ENCODE data around the gene CCDC110. TPM values are rescaled to one million over a fixed set of nuclear protein-coding genes. Genes with fewer than 3 reads are reported as not detected.

CCDC110 gene
- total and polyA plus RNA-seq, 2 experiments from 2014 or later, result 0.13 to 0.22 TPM

- Histone ChIP-seq H2AFZ (peak within 1 kb of the TSS; percentile 98), H3K27me3 (replicated peaks; ENCODE audit: insufficient read depth) (no peaks in the 10 kb centered on the region), H3K4me1 (ENCODE audit: insufficient read depth) (peaks cover 22% of the 10 kb centered on the region), H3K36me3 (ENCODE audit: low read depth) (no peaks in the 10 kb centered on the region), H4K20me1 (ENCODE audit: insufficient read depth) (no peaks in the 10 kb centered on the region; the same call in 1 of the 2 replicates), H3K9me2 (ENCODE audit: insufficient read depth) (no peaks in the 10 kb centered on the region), H3K9ac (peak within 1 kb of the TSS; percentile 94), H3K27ac (peak within 1 kb of the TSS; percentile 91), H3K4me2 (ENCODE audit: unreplicated experiment) (peak within 1 kb of the TSS; percentile 97), H3K9me3 (ENCODE audit: low read depth) (no peaks in the 10 kb centered on the region), H3K79me2 (ENCODE audit: insufficient read depth) (peaks cover 26% of the 10 kb centered on the region), H3K4me3 (peak within 1 kb of the TSS; percentile 91), H3F3A (ENCODE audit: insufficient read depth) (peaks cover 16% of the 10 kb centered on the region)
- in situ Hi-C loops (cut with MboI), result no loop called here
- 1% methylated on average over 36 to 66 of the region's 66 CpGs for WGBS, 2 experiments (ENCODE audit: low coverage in 1 of 2, low lambda C conversion rate in 2 of 2, missing lambda C conversion rate in 2 of 2)
- TF ChIP-seq EZH2phosphoT487 (IDR thresholded peaks at IDR 0.05; ENCODE audit: insufficient read depth, low read depth), result no peak
- TF ChIP-seq EZH2 (IDR thresholded peaks at IDR 0.05; ENCODE audit: insufficient read depth, poor library complexity, severe bottlenecking), result no peak
- peak; percentile 95 for DNase-seq
Measured at GRCh38 chr4:185425647-185426352, 45.7 kb downstream of the CCDC110 start, which contains the start of gene UFSP2. UFSP2 (minus strand) TSS chr4:185425964; CDS start chr4:185425868, 96 bp downstream.

- Histone ChIP-seq H3K36me3 (ENCODE audit: low read depth) (no peaks in the 10 kb centered on the region), H3K27me3 (replicated peaks; ENCODE audit: insufficient read depth) (no peaks in the 10 kb centered on the region), H3K79me2 (ENCODE audit: insufficient read depth) (peaks cover 26% of the 10 kb centered on the region), H3F3A (ENCODE audit: insufficient read depth) (peaks cover 16% of the 10 kb centered on the region), H3K4me1 (ENCODE audit: insufficient read depth) (peaks cover 22% of the 10 kb centered on the region), H2AFZ (peak overlapping the region; percentile 98), H4K20me1 (ENCODE audit: insufficient read depth) (no peaks in the 10 kb centered on the region; the same call in 1 of the 2 replicates), H3K4me3 (peak overlapping the region; percentile 91), H3K9me2 (ENCODE audit: insufficient read depth) (no peaks in the 10 kb centered on the region), H3K9ac (peak overlapping the region; percentile 94), H3K4me2 (ENCODE audit: unreplicated experiment) (peak overlapping the region; percentile 97), H3K27ac (peak overlapping the region; percentile 91), H3K9me3 (ENCODE audit: low read depth) (no peaks in the 10 kb centered on the region)
- in situ Hi-C loops (cut with MboI), result no loop called here
- 19 to 20% methylated on average over 12 to 13 of the region's 13 CpGs for WGBS, 2 experiments (ENCODE audit: low coverage in 1 of 2, low lambda C conversion rate in 2 of 2, missing lambda C conversion rate in 2 of 2)
- TF ChIP-seq EZH2 (IDR thresholded peaks at IDR 0.05; ENCODE audit: insufficient read depth, poor library complexity, severe bottlenecking), result no peak
- no peak for TF ChIP-seq EZH2phosphoT487 (IDR thresholded peaks at IDR 0.05; ENCODE audit: insufficient read depth, low read depth)
- no peak for DNase-seq
Measured at GRCh38 chr4:185424905-185425646, 46.5 kb downstream of the CCDC110 start.

- TF ChIP-seq EZH2 (IDR thresholded peaks at IDR 0.05; ENCODE audit: insufficient read depth, poor library complexity, severe bottlenecking) (no peak), EZH2phosphoT487 (IDR thresholded peaks at IDR 0.05; ENCODE audit: insufficient read depth, low read depth) (no peak)
- Histone ChIP-seq H3K4me2 (ENCODE audit: unreplicated experiment) (peak overlapping the region; percentile 13), H3K27ac (no peak overlapping the region; the same call in 1 of the 2 replicates), H2AFZ (no peak overlapping the region), H3K79me2 (ENCODE audit: insufficient read depth) (peaks cover 26% of the 10 kb centered on the region), H3K9me2 (ENCODE audit: insufficient read depth) (no peaks in the 10 kb centered on the region), H3F3A (ENCODE audit: insufficient read depth) (peaks cover 16% of the 10 kb centered on the region), H3K27me3 (replicated peaks; ENCODE audit: insufficient read depth) (no peaks in the 10 kb centered on the region), H3K36me3 (ENCODE audit: low read depth) (peaks cover 7% of the 10 kb centered on the region; the same call in 1 of the 2 replicates), H3K4me3 (0 out of 2 replicates have a peak overlapping the region, but pooled peaks have one; percentile 7), H4K20me1 (ENCODE audit: insufficient read depth) (no peaks in the 10 kb centered on the region; the same call in 1 of the 2 replicates), H3K9me3 (ENCODE audit: low read depth) (no peaks in the 10 kb centered on the region), H3K4me1 (ENCODE audit: insufficient read depth) (peaks cover 22% of the 10 kb centered on the region), H3K9ac (no peak overlapping the region)
- in situ Hi-C loops (cut with MboI), result no loop called here
- 2 to 4% methylated on average over 2 of the region's 2 CpGs for WGBS, 2 experiments (ENCODE audit: low coverage in 1 of 2, low lambda C conversion rate in 2 of 2, missing lambda C conversion rate in 2 of 2)
- peak; percentile 69 for DNase-seq
Measured at GRCh38 chr4:185421366-185422124, 50.0 kb downstream of the CCDC110 start.

- no peak overlapping the region for H3K4me3 ChIP-seq
- H3K27me3 ChIP-seq (replicated peaks; ENCODE audit: insufficient read depth), result no peaks in the 10 kb centered on the region
- in situ Hi-C loops (cut with MboI), result no loop called here
- no peaks in the 10 kb centered on the region for H4K20me1 ChIP-seq (ENCODE audit: insufficient read depth)
- DNase-seq, result no peak
- H3K4me2 ChIP-seq (ENCODE audit: unreplicated experiment), result no peak overlapping the region
- H3K79me2 ChIP-seq (ENCODE audit: insufficient read depth), result no peaks in the 10 kb centered on the region
- no peaks in the 10 kb centered on the region for H3K9me2 ChIP-seq (ENCODE audit: insufficient read depth)
- H3F3A ChIP-seq (ENCODE audit: insufficient read depth), result peaks cover 6% of the 10 kb centered on the region
- no peak for TF ChIP-seq EZH2phosphoT487 (IDR thresholded peaks at IDR 0.05; ENCODE audit: insufficient read depth, low read depth)
- no peak for TF ChIP-seq EZH2 (IDR thresholded peaks at IDR 0.05; ENCODE audit: insufficient read depth, poor library complexity, severe bottlenecking)
- no peak overlapping the region for H3K9ac ChIP-seq
- H3K27ac ChIP-seq, result no peak overlapping the region
- no peaks in the 10 kb centered on the region for H3K9me3 ChIP-seq (ENCODE audit: low read depth)
- peaks cover 26% of the 10 kb centered on the region for H3K36me3 ChIP-seq (ENCODE audit: low read depth)
- H3K4me1 ChIP-seq (ENCODE audit: insufficient read depth), result peaks cover 7% of the 10 kb centered on the region
- H2AFZ ChIP-seq, result no peak overlapping the region
Measured at GRCh38 chr4:185416955-185417354, 54.6 kb downstream of the CCDC110 start.
